NOMO-1 treated with DMSO at 0.1 percent for 48 hours (cell line): ENCODE measurements around the gene ADGB.

ENCODE experiments used
- DNase-seq: peaks from one replicate; lab custom pipeline; 2025; ENCODE audit not compliant: unreplicated experiment; lab: John Stamatoyannopoulos, UW

The ADGB gene

DNA sequence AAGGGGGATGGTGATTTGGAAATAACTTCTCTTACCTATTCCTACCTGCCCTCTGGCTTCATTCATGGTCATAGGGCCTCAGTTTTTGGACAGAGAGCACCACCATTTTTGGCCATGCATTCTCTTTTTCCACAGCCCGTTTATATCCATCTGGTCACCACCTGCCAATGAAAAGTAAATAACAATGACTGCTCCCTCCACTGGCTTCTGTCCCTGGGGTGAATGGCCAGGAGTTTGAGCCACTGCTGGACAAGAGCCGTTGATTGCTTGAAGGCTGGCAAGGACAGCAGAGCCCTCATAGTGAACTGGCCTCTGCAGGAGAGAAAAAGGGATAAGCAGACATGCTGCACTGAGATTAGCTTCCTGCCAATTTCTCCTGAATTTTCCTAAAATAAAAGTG lies 261.8 kb downstream of the ADGB start:
- DNase-seq: no peak

GRCh38 chr6:146861029-146861563 lies 262.3 kb downstream of the ADGB start:
- DNase-seq: no peak

DNA sequence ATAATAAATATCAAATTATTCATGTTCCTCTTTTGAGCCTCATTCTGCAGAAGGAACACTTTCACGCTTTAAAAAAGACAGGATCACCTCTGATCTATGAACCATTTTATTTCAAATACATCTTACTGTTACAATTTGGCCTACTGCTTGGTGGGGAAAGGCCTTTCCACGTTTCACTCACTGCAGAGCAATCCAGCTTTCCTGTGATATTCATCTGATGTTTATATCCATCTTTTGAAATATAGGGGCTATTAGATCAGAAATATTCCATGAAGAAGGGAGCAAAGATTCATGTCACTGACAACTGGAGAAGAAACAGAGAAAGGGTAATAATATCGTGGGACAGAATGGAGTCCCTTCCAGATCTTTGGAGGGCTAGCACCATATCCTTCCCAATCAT lies 262.9 kb downstream of the ADGB start:
- no peak for DNase-seq

GRCh38 chr6:146862508-146862919 lies 263.7 kb downstream of the ADGB start:
- no peak for DNase-seq

- no peak for DNase-seq
Observed at GRCh38 chr6:146864300-146864699, 265.5 kb downstream of the ADGB start.

- DNase-seq: no peak
Observed at GRCh38 chr6:146864885-146865284, 266.1 kb downstream of the ADGB start.
